NOMO-1 treated with DMSO at 0.1 percent for 48 hours (cell line): ENCODE data around the gene ASB2.

Experiments
- DNase-seq: peaks from one replicate; lab custom pipeline; 2025; ENCODE audit not compliant: unreplicated experiment; lab: John Stamatoyannopoulos, UW

ASB2 gene

DNA sequence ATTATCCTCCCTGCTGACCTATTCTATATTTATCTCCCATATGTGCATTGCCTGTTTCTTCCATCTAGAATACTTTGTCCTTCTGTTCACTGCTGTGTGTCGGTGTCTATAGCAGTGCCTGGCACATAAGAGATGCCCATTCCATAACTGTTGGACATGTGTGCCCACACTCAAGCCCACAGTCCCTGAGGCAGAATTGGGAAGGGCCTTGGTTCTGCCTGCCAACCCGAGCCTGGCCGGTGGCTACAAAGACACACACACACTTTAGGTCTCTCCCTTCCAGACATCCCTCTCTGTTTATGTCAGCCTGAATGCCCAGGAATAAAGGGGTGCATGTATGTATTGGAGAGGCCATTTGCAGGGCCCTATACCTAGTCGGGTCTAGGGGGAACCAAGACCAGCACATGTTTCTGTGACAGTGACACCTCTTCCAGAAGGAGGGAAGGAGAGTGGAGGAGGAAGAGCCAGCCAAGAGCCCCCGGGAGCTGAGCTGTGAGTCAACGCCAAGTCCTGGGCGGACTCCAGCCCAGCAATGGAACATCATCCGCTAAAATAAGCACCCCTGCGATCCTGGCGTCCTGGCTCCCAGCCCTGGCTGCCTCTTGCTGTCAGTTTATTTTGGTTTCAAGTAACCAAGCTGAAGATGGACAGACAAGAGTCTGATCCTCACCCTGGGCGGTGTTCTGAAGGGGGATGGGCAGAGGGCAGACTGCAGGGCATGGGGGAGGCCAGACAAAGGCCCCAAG is 4.3 kb upstream of the ASB2 start:
- no peak for DNase-seq

DNA sequence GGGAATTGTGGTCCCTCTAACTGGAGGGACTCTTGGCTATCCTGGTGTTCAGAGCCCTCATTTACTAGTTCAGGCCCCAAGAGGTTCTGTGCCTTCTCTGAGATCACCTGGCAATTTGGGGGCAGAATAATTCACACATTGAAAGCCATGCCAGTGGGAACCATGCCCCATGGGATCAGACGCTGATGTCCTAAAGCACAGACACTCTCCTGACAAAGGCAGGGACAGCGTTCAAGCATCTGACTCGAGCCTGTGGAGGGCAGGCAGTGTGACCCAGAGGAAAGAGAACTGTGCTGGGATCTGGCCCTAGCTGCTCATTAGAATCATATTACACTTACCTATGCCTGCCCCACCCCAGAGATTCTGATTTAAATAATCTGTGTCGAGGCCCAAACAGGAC is 2.4 kb upstream of the ASB2 start:
- no peak for DNase-seq

DNA sequence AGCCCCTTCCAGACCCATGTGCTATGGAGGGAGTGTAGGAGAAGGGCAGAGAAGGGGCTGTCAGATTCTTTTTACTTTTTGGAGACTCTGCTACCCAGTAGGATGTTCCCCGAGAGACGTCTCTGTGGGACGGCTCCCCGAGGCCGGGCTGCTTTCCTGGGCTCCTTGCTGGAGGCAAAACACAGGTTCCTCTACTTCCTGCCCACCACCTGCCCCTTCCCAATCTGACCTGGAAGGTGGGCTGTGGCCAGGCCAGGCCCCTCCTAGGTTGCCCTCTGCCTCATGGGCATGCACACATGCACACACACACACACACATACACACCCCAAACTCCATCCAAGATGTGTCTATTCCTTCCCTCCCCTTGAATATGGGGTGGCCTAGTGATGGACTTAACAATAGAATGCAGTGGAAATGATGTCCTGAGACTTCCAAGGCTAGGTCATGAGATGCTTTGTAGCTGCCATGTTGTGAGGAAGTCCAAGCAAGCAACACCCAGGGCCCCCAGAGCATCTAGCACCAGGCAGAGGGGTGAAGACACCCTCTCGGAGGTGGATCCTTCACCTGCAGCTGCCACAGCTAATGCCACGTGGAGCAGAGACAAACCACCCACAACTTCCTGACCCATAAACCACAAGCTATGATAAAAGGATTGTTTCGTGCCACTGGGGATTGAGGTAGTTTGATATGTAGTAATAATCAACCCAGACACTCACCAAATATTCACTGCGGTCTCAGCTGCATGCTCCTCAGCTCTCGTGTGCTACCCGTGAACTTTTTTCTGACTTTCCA is 1.6 kb upstream of the ASB2 start:
- peak; percentile 70 for DNase-seq

DNA sequence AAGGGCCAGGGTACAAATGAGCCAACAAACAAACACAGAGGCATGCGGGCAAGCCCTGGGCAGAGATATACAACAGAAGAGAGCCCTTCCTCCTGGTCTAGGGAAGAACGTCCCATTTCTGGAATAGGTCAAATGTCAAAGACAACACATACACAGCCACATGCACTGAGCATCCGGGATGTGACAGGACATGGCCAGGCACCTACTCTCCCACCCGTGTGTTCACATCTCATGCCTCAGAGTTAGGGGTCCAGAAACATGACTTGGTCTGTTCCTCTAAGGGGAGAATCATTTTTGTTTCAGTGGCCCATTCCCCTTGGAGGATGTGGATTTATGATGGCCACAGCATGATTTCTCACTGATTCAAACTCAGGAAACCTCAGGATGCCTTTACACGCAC is 801 bp upstream of the ASB2 start:
- no peak for DNase-seq

DNA sequence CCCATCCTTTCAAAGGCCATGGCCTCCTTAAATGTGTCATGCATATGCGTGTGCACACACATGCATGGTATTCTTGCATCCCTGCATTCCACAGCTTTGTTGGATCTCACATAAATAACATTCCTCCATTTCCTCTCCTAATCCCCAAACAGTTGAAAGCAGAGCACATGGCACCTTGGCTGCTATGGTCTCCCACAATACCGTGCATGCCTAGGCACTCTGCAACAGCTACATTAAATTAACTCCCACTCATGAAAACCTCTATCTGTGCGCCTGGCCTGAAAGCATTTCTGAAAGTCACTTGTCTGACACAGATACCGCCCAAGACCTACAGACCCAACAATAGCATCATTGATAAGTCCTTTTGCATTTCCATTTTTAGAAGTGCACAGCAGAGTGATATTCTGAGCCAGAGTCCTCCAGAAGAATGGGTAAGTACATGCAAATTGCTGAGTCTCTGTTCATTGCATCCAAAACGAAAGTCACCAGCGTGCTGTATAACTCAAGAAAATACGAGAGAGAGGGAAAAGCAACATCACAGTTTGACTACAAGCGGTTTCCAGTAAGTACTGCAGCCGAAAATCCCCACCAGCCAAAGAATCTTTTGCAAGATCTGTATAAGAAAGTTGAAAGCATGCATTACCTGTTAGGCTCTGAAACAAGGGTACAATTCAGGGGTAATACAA is 436 bp downstream of the ASB2 start:
- peak; percentile 28 for DNase-seq

DNA sequence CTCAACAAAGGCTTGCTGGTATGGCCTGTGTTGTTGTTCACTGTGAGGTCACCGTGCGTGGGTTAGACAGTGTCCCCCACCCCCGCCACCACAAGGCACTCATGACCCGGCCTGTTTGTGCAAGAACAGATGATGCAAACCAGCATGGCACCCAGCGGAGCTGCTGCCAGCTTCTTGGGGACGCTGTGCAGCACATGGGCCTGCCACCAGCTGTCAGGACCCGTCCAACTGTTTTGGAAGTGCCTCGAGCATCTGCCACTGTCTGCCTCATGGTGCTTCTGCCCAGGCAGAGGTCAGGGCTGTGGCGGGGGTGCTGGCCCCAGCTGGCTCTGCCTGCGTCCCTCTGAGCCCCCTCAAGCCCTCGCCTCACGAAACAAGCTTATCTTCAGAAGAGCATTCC is 1.5 kb downstream of the ASB2 start:
- no peak for DNase-seq

DNA sequence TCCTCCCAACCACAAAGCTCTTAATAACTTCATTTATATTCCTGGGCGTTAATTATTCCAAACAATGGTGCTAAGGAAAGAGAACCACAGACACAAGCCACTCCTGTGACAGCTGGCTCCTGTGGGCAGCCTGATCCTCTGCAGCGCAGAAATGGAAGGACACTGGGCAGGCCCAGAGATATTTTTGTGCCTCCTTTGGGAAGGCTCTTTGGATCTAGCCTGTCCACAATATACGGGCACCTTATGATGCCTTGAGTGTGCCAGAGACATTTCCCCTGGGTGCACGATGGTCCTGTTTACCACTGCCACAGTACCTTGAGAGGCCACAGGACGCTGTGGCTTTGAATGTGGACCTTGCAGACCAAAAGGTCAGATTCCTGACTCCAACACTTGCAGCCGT is 2.1 kb downstream of the ASB2 start:
- DNase-seq, result no peak

DNA sequence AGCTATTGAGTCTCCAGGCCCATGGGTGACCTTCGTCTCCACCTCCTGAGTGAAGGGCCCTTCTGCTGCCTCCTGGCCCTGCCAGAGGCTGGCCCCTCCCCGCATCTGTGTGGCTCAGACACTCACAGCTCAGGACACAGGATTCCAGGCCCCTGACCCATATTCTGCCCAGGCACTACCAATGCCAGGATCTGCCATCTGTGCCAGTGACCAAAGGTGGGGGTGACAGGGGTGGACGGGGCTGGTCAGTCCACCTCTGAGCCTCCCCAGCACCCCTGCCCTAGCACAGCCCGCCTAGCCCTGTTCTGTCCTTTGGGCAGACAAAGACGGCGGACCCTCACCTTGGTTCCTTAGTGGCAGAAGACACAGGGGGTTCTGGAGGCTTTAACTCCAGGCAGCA is 2.8 kb downstream of the ASB2 start:
- DNase-seq, result no peak

DNA sequence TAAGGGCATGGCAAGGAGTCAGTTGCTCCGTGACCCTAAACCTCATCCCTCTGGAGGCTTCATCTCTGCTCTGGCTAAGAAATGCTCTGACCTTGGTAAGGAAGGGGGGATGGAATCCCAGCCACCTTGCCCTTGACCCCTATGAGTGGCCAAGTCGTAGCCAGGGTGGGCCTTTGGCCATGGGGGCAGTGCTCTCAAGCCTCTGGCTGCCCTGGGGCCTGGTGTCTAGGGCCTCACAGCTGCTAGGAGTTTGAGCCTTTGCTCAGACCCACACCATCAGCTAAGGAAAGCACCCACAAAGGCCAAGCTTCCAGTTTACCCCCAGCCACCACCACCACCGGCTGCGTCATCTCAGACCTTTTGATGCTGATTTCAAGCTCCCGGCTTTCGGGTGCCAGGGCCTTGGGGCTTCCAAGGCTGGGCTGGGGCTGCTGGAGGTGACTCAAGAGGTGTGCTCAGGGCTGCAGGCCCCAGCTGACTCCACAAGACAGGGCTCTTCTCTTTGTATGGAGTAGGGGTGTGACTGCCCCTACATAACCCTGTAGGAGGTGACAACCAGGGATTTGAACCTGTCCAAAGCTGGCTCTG is 3.7 kb downstream of the ASB2 start:
- no peak for DNase-seq

DNA sequence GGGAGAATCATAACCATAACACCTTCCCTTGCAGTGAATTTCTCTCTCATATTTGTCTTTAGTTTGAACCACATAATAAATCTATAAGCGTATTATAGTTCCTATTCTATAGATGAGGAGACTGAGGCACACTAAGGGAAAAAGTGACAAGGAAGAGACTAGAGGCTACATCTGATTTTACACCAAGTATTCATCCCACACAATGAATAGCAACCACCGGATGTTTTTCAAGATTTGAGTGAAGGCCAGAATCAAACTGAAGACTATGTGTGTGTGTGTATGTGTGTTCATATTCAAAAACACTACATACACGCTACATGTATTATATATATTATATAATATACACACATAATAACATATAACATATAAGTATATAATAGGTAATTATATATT is 4.7 kb downstream of the ASB2 start:
- no peak for DNase-seq

DNA sequence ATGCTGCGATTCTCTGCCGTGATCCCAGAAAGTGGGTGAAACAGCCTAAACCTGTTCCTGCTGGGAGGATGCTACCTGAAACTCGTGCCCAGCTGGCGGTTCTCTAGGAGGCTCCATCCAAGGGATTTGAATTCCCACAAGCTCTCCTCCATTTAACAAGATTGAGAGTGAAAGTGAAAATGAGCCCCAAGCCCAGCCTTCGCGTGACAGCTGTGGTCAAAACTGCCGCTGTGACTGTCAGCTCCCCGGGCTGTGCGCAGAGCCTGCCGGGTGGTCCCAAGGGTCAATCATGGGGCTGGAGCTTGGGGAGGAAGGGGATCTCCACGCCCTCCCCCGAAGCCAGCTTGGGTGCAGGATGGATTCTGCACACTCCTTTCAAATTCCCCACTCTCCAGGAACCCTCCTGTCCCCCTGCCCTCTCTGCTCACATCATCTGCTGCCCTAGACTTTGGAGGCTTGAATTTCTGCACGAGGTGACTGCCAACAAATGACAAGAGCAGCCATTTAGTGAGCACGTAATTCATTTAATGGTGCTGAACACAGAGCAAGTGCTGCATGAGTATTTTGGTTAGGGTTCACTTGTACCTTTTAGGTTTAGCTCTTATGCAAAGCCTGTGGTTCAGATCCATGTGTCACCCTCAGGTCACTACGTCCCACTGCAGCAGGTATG is 5.3 kb downstream of the ASB2 start:
- DNase-seq, result peak; percentile 31

DNA sequence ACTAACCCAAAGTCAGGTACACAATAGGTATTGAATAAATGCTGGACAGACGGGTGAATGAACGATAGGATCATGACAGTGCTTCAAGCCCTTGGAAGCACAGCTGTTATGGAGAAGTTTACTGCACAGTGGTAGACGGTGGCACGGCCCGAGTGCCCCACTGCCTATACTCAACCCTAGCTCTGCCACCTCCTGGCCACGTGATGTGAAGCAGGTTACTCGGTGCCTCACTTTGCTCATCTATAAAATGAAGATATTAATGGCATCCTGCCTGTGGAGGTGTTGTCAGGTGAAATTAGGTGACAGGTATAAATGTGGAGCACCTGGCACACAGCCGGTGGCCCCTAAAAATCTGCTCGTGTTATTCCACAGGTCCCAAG is 5.8 kb downstream of the ASB2 start:
- DNase-seq, result peak; percentile 56

DNA sequence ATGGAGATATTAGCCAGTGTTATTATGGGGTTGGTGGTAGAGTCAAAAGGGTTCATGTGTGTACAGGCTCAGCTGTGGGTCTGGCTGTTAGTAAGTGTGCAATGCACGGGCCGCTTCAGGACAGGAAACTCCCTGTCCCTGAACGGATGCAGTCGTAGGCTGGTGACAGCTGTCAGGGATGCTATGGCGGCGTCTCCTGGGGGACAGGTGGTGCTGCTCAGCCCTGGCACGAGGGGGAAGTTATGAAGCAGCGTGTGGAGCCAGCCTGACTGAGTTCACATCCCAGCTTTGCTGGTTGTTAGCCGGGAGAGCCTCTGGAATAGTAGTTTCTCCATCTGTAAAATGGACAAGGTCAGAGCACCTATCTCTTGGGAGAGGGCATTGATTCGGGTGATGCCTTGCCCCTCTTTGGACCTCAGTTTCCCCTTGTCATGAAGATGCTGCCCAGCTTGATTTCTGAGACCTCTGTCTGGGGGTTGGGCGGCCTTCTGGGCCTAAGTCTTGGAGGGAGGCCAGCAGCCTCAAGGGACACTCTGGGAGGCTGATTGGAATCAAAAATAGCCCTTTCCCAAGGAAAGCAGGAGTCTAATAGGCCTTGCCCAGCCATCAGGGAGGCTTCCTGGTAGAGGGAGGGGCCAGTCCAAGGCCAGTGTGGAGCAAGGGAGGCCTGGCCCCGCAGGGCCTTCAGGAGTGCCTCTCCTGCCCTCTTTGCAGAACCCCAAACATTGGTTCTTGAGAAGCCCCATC is 7.1 kb downstream of the ASB2 start:
- no peak for DNase-seq

DNA sequence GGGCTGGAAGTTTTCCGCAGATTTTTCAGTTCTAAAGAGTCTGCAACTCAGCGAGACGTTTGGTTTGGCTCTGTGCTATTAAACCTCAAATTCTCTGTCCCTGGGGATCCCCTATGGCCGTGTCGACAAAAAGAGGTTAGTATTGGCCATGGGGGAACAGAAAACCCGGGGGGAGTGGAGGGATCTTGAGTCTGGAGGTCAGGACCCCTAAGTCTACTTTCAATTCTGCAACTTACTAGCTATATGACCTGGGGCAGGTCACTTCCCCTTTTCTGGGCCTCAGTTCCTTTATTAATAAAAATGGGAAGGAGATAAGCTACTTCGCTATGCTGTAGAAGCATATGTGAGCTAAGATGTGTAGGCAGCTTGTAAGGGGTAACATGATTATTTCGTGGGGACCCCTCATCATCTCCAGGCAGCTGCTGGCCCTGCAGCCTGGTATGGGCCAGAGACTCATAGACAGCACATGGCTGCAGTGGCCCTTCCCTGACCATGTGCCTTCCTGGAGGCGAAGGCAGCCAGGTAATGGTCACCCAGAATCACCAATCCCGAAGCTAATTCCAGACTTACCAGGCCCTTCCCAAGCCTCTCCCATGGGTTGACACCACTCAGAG is 8.6 kb downstream of the ASB2 start:
- peak; percentile 91 for DNase-seq

DNA sequence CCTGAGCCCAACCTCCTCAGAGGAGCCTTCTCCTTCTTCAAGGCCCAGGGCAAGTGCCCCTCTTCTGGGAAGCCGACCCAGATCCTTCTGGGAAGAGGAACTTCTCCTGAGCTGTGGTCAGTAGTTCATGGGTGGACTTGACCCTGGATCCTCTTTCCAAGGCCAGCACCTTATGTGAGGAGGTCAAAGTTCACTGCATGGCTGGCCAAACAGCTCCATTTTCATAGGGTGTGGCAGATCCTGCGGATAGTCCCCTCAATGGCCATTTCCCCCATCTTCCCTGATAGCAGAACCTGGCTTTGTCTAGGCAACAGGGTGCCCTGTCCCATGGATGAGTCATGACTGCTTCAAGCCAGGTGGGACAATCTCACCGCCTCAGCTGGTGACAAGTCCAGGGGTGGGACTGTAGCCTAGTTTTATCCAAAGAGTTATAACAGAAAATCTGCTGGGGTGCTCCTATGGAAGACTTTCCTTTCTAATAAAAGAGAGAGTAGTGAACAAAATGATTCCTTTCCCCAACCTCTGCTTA is 10.4 kb downstream of the ASB2 start:
- no peak for DNase-seq

DNA sequence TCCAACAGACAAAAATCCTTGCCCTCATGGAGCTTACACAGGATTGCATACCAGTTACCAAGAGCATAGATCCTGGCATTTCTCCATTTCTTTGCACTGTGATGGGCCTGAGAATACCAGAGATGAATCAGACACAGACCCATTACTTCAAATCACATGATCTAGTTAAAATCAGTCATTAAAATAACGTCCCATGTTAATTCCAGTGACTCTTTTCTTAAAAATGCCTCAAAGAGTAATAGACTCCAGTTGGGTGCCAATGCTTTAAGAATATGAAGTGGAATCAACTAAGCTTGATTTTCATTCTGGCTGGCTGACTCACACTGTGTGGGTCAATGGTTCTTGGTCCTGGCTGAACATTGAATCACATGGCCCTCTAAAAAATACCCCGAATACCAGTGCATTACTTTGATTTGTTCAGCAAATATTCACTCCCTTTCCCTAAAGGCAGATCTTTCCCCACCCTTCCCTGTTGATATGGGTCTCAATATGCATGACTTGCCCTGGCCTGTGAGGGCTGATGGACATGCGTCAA is 11.0 kb downstream of the ASB2 start:
- DNase-seq, result no peak

DNA sequence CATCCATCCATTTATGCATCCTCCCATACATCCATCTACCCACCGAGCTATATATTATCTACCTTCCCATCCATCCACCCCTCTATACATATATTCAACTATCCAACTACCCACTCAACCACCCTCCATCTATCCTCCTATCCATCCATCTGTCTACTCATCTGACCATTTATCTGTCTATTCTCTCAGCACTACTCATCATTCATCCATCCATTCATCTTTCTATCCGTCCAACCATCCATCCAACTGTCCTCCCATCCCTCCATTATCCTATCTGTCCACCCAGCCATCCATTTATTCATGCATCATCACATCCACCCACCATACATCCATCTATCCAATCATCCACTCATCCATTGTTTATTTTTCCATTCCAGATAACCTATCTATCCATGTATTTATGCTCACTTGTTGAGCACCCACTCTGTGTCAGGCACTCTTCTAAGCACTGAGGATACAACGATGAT is 11.5 kb downstream of the ASB2 start:
- DNase-seq, result no peak

DNA sequence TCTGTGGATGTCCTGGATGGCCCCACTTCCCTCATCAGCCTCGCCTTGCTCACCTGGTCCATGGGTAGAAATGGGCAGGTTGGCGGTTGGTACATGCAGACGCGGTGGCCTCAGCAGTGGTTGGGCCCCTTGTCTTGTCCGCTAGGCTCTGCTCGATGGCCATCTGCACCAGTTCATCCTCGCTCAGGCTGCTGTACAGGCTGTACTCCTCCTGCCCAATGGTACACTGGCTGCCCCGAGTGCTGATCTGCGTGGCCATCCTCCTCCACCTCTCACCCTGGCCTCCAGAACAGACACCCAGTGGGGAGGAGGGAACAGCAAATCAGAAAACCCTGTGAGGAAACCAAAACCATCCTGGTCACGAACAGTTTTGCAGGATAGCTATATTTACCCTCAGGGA is 12.1 kb downstream of the ASB2 start:
- DNase-seq, result no peak

DNA sequence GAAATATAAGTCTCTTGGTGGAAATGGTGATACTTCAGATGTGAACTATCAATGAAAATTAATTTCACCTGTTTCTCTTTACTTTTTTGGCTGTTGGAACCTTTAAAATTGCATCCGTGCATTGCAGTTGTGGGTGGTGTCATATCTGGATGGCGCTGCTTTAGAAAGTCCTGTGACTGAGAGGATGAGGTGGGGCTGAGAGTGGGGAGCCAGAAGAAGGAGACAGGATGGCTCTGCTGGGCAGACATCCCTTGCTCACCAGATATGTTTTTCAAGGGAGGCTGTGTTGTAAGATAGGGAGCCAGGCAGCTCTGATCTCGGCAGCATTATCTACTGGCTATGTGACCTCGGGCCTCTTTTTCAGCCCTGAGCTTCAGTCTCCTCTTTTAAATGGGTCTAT is 12.7 kb downstream of the ASB2 start:
- no peak for DNase-seq
